Measurements from ENCODE around the gene KCNAB1.

- TF ChIP-seq FOXP2 (optimal IDR thresholded peaks at IDR 0.05; ENCODE audit: borderline replicate concordance, extremely low read depth, extremely low read length, insufficient read depth): no peak
- no peak for TF ChIP-seq POLR2AphosphoS5 (IDR thresholded peaks at IDR 0.05; ENCODE audit: low read depth, low read length)
- no peak for TF ChIP-seq TAF1 (IDR thresholded peaks at IDR 0.05; ENCODE audit: borderline replicate concordance, insufficient read depth, low read length)
Measured at GRCh38 chr3:156214676-156215075, 94.3 kb downstream of the KCNAB1 start.

Measured in PFSK-1 (cell line).